ENCODE measurements around the gene ZDHHC4.
A peak's percentile ranks its signal among the peaks of the same experiment; 100 is the strongest.

Gene ZDHHC4

DNA sequence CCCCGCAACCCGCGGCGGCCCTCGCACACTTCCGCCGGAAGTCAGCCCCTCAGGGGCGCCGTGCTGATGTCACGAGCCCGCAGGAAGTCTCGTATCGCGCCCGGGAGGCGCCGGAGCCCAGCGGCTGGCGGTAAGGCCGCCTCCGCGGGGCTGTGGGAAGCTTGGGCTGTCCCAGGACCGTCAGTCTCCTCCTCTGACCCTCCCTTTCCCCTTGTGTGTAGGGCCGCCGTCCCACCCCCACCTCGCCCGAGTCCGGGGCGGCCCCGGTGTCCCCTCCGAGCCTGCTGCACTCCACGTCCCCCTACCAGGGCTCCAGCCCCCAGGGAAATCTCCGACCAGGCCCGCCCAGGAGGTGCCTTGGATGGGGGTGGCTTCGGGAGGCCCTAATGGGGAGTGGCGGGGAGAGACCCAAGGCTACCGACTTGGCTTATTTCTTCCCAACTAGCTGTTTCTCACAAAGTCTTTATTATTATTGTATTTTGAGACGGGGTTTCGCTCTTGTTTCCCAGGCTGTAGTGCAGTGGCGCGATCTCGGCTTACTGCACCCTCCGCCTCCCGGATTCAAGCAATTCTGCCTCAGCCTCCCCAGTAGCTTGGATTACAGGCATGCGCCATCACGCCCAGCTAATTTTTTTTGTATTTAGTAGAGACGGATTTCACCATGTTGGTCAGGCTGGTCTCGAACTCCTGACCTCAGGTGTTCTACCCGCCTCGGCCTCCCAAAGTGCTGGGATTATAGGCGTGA lies at the start of gene ZDHHC4:
ZDHHC4 (plus strand) TSS at position 86 of the 745 bp plus-strand sequence. CDS start 3,108 bp downstream, outside the sequence.
- DNase-seq (ENCODE audit: low spot score) = peak; percentile 98

DNA sequence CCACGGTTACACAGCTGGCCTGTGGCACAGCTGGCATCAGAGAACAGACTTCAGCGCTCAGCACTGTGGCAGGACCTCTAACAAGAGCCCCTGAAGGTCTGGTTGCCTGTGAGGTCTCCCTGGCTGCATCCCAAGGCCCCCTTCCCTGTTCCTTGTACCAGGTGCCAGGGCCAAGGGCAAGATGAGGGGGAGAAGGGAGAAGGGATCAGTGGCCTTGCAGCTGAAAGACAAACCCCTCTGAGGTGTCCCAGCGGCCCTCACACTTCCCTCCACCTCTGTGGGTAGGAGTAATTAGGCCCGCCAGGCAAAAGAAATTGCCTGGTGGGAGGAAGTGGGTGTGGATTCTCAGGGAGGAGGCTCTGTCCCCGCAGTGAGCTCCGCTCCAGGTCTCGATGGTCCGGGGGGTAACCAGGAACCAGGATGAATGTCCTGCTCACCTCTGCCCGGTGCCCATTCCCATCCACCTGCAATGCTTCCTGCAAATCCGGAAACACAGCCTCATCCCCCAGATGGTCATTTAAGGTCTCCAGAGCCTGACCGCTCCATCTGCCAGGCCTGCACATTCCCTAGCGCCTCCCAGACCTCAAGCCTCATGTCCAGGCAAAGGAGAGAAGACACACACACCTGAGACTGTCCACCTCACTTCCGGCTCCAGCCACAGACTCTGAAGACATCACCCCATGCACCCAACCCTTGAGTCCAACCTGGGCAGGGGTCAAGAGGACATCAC lies 48.7 kb upstream of the ZDHHC4 start:
- DNase-seq (ENCODE audit: low spot score) = no peak

- no peak for DNase-seq (ENCODE audit: low spot score)
Measured at GRCh38 chr7:6529643-6530042, 47.6 kb upstream of the ZDHHC4 start.

DNA sequence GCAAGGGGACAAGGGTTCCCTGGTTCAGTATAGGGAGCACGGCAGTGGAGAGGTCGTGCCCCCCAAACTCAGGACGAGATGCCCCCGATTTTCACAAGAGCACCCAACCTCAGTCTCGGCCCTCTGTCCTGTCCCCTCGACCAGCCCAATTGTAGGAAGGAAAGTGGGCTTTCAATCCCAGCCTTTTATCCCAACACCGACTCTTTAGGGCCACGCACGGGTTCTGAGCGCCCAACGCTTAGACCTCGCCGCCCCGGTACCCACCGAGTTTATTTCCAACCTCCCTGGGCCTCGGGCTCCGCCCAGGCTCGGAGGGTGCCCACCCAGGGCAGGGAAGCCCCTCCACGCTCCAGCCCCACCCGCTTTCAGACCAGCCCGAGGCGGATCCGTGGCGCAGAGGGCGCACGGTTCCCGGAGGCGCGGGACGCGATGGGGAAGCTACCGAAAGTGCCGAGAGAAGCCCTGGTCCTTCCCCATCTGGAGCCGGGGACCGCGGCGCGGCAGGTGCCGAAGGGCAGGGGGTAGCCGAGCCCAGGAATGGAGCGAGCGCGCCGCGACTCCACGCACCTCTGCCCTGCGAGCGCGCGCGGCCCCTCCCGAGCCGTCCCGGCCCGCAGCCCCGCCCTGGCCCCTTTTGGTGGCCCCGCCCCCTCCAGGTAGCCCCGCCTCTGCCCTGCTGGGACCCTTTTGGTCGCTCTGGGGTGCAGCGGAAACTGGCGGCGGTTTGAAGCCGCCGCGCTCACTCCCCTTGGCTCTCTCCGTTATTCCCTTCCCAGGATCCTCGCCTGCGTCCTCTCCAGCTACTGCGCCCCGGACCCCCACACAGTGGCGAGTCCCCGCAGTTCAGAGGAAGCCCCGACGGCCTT lies 46.4 kb upstream of the ZDHHC4 start:
- peak; percentile 88 for DNase-seq (ENCODE audit: low spot score)

GRCh38 chr7:6531492-6532279 lies 45.6 kb upstream of the ZDHHC4 start:
- no peak for DNase-seq (ENCODE audit: low spot score)

GRCh38 chr7:6532516-6532915 lies 44.7 kb upstream of the ZDHHC4 start:
- DNase-seq (ENCODE audit: low spot score) = no peak

- no peak for DNase-seq (ENCODE audit: low spot score)
Measured at GRCh38 chr7:6533893-6534495, 43.3 kb upstream of the ZDHHC4 start.

- DNase-seq (ENCODE audit: low spot score) = peak; percentile 95
Measured at GRCh38 chr7:6536262-6537260, 40.7 kb upstream of the ZDHHC4 start.

GRCh38 chr7:6542368-6542767 lies 34.9 kb upstream of the ZDHHC4 start:
- DNase-seq (ENCODE audit: low spot score) = no peak

GRCh38 chr7:6545398-6546126 lies 31.7 kb upstream of the ZDHHC4 start:
- no peak for DNase-seq (ENCODE audit: low spot score)

DNA sequence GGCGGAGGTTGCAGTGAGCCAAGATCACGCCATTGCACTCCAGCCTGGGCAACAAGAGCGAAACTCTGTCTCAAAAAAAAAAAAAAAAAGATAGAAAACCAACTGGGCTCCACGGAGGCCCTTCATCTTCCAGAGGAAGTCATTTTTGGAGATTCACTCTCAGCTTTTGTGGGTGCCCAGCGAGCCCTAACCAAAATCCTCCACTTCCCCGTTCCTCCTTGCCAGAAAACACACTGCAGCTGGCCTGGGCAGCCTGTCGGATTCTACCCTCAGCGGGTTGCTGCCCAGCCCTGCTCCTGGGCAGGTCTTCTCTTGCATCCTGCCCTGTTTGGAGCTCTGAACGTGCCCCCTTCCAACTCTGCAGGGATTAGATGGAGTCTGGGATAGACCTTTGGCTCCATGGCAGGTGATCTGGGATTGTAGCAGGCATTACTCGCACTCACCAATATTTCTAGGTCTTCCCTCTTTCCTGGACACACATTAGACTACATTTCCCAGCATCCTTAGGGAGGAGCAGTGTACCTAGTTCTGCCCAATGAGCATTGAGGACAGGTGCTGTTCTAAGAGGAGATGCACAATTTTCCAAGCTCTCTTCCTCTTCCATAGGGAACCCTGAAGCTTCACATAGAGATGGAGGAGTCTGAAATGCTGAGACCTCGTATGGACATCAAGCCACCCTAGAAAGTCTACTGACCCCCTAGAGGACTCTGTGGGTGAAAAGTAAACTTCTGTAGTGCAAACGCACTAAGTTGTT lies 30.6 kb upstream of the ZDHHC4 start:
- peak; percentile 76 for DNase-seq (ENCODE audit: low spot score)

- DNase-seq (ENCODE audit: low spot score) = no peak
Measured at GRCh38 chr7:6547400-6547799, 29.9 kb upstream of the ZDHHC4 start.

DNA sequence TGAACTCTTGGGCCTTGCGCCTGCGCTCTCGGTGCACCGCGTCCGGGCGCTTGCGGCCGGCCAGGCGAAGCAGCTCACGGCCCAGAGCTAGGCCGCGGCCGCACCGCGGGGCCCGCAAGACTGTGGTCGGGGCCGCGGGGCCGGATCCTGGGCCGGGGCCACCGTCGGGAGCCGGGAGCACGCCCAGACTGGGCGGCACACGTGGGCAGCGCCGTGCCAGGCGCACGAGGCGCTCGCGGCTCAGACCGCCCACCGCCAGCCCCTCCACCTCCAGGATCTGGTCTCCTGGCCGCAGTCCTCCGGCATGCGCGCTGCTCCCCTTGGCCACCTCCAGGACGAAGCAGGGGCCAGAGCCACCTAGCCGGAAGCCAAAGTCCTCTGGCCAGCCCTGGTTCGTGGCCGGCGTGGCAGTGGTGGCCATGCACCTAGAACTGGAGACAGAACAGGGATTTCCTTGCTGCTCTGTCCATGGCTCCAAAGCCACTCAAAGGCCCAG lies 26.2 kb upstream of the ZDHHC4 start, which contains the start of gene GRID2IP:
GRID2IP (minus strand) TSS at position 446 of the 496 bp plus-strand sequence; CDS start at position 421, 25 bp downstream.
- peak; percentile 19 for DNase-seq (ENCODE audit: low spot score)

DNA sequence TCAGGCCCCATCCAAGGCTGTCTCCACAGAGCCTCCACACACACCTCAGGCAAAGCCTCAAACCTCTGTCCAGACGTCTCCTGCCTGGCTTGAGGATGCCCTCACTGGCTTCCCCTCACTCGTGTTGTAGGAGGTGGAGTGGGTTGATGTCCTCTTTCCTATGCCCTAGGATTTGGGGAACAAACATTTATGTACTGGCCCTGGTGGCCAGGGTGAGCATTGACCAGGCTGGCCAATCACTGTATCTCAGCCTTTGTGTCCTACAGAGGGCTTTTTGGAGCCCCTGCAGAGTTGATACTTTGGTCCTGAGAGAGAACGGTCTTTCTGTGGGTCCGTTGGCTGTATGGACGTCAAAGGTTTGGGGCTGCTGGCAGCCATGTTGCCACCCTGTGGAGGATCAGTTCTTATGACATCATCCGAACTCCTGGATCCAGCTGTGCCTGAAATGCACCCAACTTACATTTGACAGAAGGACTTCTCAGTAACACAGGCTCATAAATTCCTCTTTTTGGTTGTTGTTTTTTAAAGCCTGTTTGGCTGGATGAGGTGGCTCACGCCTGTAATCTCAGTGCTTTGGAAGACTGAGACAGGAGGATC lies 23.7 kb upstream of the ZDHHC4 start:
- peak; percentile 29 for DNase-seq (ENCODE audit: low spot score)

- DNase-seq (ENCODE audit: low spot score) = no peak
Measured at GRCh38 chr7:6554848-6555247, 22.4 kb upstream of the ZDHHC4 start.

GRCh38 chr7:6556196-6556595 lies 21.1 kb upstream of the ZDHHC4 start:
- peak; percentile 68 for DNase-seq (ENCODE audit: low spot score)

DNA sequence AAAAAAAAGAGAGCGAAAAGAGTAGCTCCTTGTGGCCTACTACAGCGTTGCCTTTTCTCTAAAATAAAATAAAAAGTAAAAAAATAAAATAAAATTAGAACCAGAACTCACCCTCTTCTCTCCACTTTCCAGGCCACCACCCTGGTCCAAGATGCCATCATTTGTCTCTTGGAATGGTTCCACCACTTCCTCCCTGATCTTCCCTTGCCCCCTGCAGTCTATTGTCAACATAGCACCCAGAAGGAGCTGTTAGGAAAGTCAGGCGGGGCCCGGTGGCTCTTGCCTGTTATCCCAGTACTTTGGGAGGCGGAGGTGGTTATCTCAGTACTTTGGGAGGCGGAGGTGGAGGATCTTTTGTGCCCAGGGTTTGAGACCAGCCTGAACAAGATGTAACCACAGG lies 18.4 kb upstream of the ZDHHC4 start:
- peak; percentile 58 for DNase-seq (ENCODE audit: low spot score)

DNA sequence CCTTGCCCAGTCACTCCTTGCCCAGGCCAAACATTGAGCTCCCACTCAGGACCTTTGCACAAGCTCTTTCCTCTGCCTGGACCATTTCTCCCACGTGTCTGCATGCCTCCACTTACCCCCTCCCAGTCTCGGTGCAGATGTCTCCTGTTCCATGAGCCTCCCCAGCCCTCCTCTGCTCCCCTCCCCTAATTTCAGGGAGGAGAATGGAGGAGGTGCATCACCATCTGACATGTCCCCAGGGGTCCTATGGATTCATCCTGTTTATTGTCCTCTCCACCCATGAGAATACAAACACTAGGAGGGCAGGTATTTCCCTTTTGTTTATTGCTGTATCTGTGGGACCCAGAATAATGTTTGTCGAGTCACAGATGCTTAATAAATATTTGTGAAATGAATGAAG lies 17.4 kb upstream of the ZDHHC4 start:
- DNase-seq (ENCODE audit: low spot score) = peak; percentile 31

All from iPS-NIHi11 (cell line).